ENCODE data around the gene STAT2.
"Not testable (repeated sequence)": the region's sequence is repeated elsewhere in the genome, so short reads cannot be mapped to it uniquely, and the experiment has no call there.

Gene STAT2

GRCh38 chr12:56359851-56360767 is at the start of gene STAT2:
STAT2 (minus strand) TSS chr12:56360107; CDS start chr12:56356571, 3,536 bp downstream.
- no peak for TF ChIP-seq CTCF (IDR thresholded peaks at IDR 0.05; ENCODE audit: insufficient read depth, low read depth, low read length, missing control alignments)
- H3K4me3 ChIP-seq (ENCODE audit: low read depth, low read length), result peak within 1 kb of the TSS; percentile 96
- DNase-seq (ENCODE audit: low read depth), result peak; percentile 100

- no peak overlapping the region for H3K4me3 ChIP-seq (ENCODE audit: low read depth, low read length)
- DNase-seq (ENCODE audit: low read depth), result no peak
- no peak for TF ChIP-seq CTCF (IDR thresholded peaks at IDR 0.05; ENCODE audit: insufficient read depth, low read depth, low read length, missing control alignments)
Observed at GRCh38 chr12:56408799-56409417, 49.0 kb upstream of the STAT2 start.

- H3K4me3 ChIP-seq (ENCODE audit: low read depth, low read length); DNase-seq (ENCODE audit: low read depth): not testable (repeated sequence)
Observed at GRCh38 chr12:56404227-56404626, 44.3 kb upstream of the STAT2 start.

GRCh38 chr12:56401612-56402011 is 41.7 kb upstream of the STAT2 start:
- DNase-seq (ENCODE audit: low read depth); H3K4me3 ChIP-seq (ENCODE audit: low read depth, low read length): not testable (repeated sequence)

- not testable (repeated sequence) for H3K4me3 ChIP-seq (ENCODE audit: low read depth, low read length); DNase-seq (ENCODE audit: low read depth)
Observed at GRCh38 chr12:56401125-56401524, 41.2 kb upstream of the STAT2 start.

- H3K4me3 ChIP-seq (ENCODE audit: low read depth, low read length); DNase-seq (ENCODE audit: low read depth): not testable (repeated sequence)
Observed at GRCh38 chr12:56399466-56399865, 39.6 kb upstream of the STAT2 start.

GRCh38 chr12:56398324-56398723 is 38.4 kb upstream of the STAT2 start:
- TF ChIP-seq CTCF (IDR thresholded peaks at IDR 0.05; ENCODE audit: insufficient read depth, low read depth, low read length, missing control alignments), result no peak
- H3K4me3 ChIP-seq (ENCODE audit: low read depth, low read length), result no peak overlapping the region
- no peak for DNase-seq (ENCODE audit: low read depth)

- TF ChIP-seq CTCF (IDR thresholded peaks at IDR 0.05; ENCODE audit: insufficient read depth, low read depth, low read length, missing control alignments), result no peak
- DNase-seq (ENCODE audit: low read depth), result no peak
- no peak overlapping the region for H3K4me3 ChIP-seq (ENCODE audit: low read depth, low read length)
Observed at GRCh38 chr12:56392331-56392730, 32.4 kb upstream of the STAT2 start.

- TF ChIP-seq CTCF (IDR thresholded peaks at IDR 0.05; ENCODE audit: insufficient read depth, low read depth, low read length, missing control alignments), result no peak
- DNase-seq (ENCODE audit: low read depth), result no peak
- no peak overlapping the region for H3K4me3 ChIP-seq (ENCODE audit: low read depth, low read length)
Observed at GRCh38 chr12:56391721-56392120, 31.8 kb upstream of the STAT2 start.

All from GM12865 (cell line).